CD14-positive monocyte (primary cell): ENCODE results near the gene MED26. TPM values are rescaled to one million over a fixed set of nuclear protein-coding genes. Genes with fewer than 3 reads are reported as not detected.

Source experiments
- DNase-seq, 3 donors: peaks; one replicate each; pipeline ENCODE4 v3.0.0-alpha.2; 2011 to 2022
- H2AFZ ChIP-seq: 2 replicates; pipeline ENCODE4 v1.6.0; 2012; ENCODE audit warnings: mild to moderate bottlenecking, low read depth, low read length, inconsistent platforms; ENCODE audit not compliant: insufficient read depth, poor library complexity, severe bottlenecking
- H3K27ac ChIP-seq, 2 donors: 1 replicate in 1 of 2; 2 replicates in 1 of 2; pipeline ENCODE4 v1.5.1; 2012 to 2013; ENCODE audit warnings: low read length in 2 of 2, control low read depth in 1 of 2, inconsistent platforms in 1 of 2, low read depth in 1 of 2, mild to moderate bottlenecking in 1 of 2
- H3K27me3 ChIP-seq, 2 donors: one replicate each; pipeline versions ENCODE4 v1.6.0 to v1.6.1; 2011 to 2013; ENCODE audit warnings: low read length in 2 of 2; ENCODE audit not compliant: control insufficient read depth in 2 of 2, insufficient read depth in 2 of 2
- H3K36me3 ChIP-seq, 2 donors: replicated peaks in 1 of 2; 1 replicate in 1 of 2; 2 replicates in 1 of 2; pipeline versions ENCODE4 v1.5.1 to v1.6.1; 2012 to 2013; ENCODE audit warnings: low read length in 2 of 2, control low read depth in 1 of 2, inconsistent platforms in 1 of 2, mild to moderate bottlenecking in 1 of 2; ENCODE audit not compliant: insufficient read depth in 2 of 2, control insufficient read depth in 1 of 2
- H3K4me1 ChIP-seq, 2 donors: 1 replicate in 1 of 2; 2 replicates in 1 of 2; pipeline versions ENCODE4 v1.5.1 to v1.6.1; 2012 to 2013; ENCODE audit warnings: low read length in 2 of 2, control low read depth in 1 of 2, inconsistent platforms in 1 of 2, mild to moderate bottlenecking in 1 of 2, moderate library complexity in 1 of 2; ENCODE audit not compliant: insufficient read depth in 2 of 2, control insufficient read depth in 1 of 2
- H3K4me2 ChIP-seq: replicated peaks from 2 replicates; pipeline ENCODE3; 2012; ENCODE audit warnings: low read length, moderate library complexity, mild to moderate bottlenecking; ENCODE audit not compliant: poor library complexity, severe bottlenecking; ENCODE audit errors: extremely low read depth
- H3K4me3 ChIP-seq, 3 experiments: fragments of 200-600 bp in 1 of 3; sonication (generic) in 1 of 3; replicated peaks in 1 of 3; 1 replicate in 2 of 3; 2 replicates in 1 of 3; pipeline ENCODE4 v1.5.1; 2011 to 2013; ENCODE audit warnings: low read length in 3 of 3, mild to moderate bottlenecking in 3 of 3, control low read depth in 2 of 3, low read depth in 2 of 3, inconsistent platforms in 1 of 3, moderate library complexity in 1 of 3
- H3K79me2 ChIP-seq: 2 replicates; pipeline ENCODE4 v1.6.0; 2012; ENCODE audit warnings: mild to moderate bottlenecking, control low read depth, inconsistent platforms, low read length, moderate library complexity; ENCODE audit not compliant: insufficient read depth
- H3K9ac ChIP-seq: 2 replicates; pipeline ENCODE4 v1.6.0; 2017; ENCODE audit warnings: low read length, mild to moderate bottlenecking; ENCODE audit not compliant: insufficient read depth, poor library complexity, severe bottlenecking
- H3K9me3 ChIP-seq, 2 donors: replicated peaks in 1 of 2; 1 replicate in 1 of 2; 2 replicates in 1 of 2; pipeline versions ENCODE4 v1.5.1 to v1.6.1; 2012 to 2013; ENCODE audit warnings: low read length in 2 of 2, control low read depth in 1 of 2; ENCODE audit not compliant: control insufficient read depth in 1 of 2, insufficient read depth in 1 of 2
- H4K20me1 ChIP-seq: 2 replicates; pipeline ENCODE4 v1.6.0; 2012; ENCODE audit warnings: mild to moderate bottlenecking, low read length, control low read depth, moderate library complexity; ENCODE audit not compliant: insufficient read depth
- H3K27ac Mint-ChIP-seq, 7 donors: one replicate each; pipeline ENCODE4 v1.8.0; 2020; ENCODE audit warnings: mild to moderate bottlenecking in 7 of 7, mixed read lengths in 7 of 7, moderate library complexity in 6 of 7, inconsistent platforms in 2 of 7
- H3K27me3 Mint-ChIP-seq, 3 donors: one replicate each; pipeline ENCODE4 v1.8.0; 2021 to 2022; ENCODE audit warnings: low read depth in 3 of 3, mild to moderate bottlenecking in 3 of 3, mixed read lengths in 3 of 3, moderate library complexity in 3 of 3, inconsistent platforms in 1 of 3
- H3K36me3 Mint-ChIP-seq, 2 donors: one replicate each; pipeline ENCODE4 v1.8.0; 2020; ENCODE audit warnings: mixed read lengths in 2 of 2, inconsistent platforms in 1 of 2, mild to moderate bottlenecking in 1 of 2
- H3K4me1 Mint-ChIP-seq: one replicate; pipeline ENCODE4 v1.8.0; 2020; ENCODE audit warnings: mild to moderate bottlenecking, mixed read lengths
- H3K4me3 Mint-ChIP-seq, 2 donors: one replicate each; pipeline ENCODE4 v1.8.0; 2020; ENCODE audit warnings: mild to moderate bottlenecking in 2 of 2, mixed read lengths in 2 of 2, moderate library complexity in 1 of 2
- H3K9me3 Mint-ChIP-seq, 7 donors: one replicate each; pipeline ENCODE4 v1.8.0; 2020 to 2022; ENCODE audit warnings: mixed read lengths in 7 of 7, mild to moderate bottlenecking in 6 of 7, moderate library complexity in 6 of 7, inconsistent platforms in 2 of 7
- CTCF ChIP-seq: fragments of 200-600 bp; IDR thresholded peaks from one replicate; pipeline ENCODE4 v1.8.0; 2022; ENCODE audit warnings: antibody characterized with exemption, mild to moderate bottlenecking
- WGBS: methylation state at CpG from one replicate; pipeline ENCODE4 v1.1.5; 2013; ENCODE audit warnings: missing lambda C conversion rate; ENCODE audit not compliant: insufficient coverage; 5-methylcytosine and 5-hydroxymethylcytosine counted together
- intact Hi-C, 2 donors: fragments of 100-400 bp; cut with micrococcal nuclease; formaldehyde crosslinking; loops; one replicate each; pipeline versions ENCODE4 v1.15.0 to v1.15.1; 2023
- polyA plus RNA-seq, 3 donors: library from polyadenylated mRNA; depleted of rRNA in 1 of 3; unstranded in 2 of 3; stranded (reverse) in 1 of 3; fragments of 300-500 nt in 2 of 3; fragments of >200 nt in 1 of 3; fragmentation: Illumina TruSeq in 2 of 3; gene quantifications; 1 replicate in 2 of 3; 2 replicates in 1 of 3; pipeline ENCODE4 v1.2.3, GENCODE V29; 2012 to 2021

MED26 gene
- polyA plus RNA-seq, 3 donors, result 1.1 to 7.1 (median 2.1) TPM

GRCh38 chr19:16605115-16605514 lies 22.9 kb downstream of the MED26 start:
- H3K4me1 ChIP-seq, result peaks cover 26 to 32% of the 10 kb centered on the region in 2 donors
- peak overlapping the region in 3 of 7 donors; percentile 65 to 87 (median 69) for H3K27ac Mint-ChIP-seq
- H3K4me3 Mint-ChIP-seq, result no peak overlapping the region
- H3K36me3 Mint-ChIP-seq, result peaks cover 10 to 27% of the 10 kb centered on the region in 2 donors
- H3K9me3 ChIP-seq, result no peaks in the 10 kb centered on the region
- H3K4me3 ChIP-seq, result no peak overlapping the region
- peaks cover 100% of the 10 kb centered on the region for H4K20me1 ChIP-seq
- no peak overlapping the region for H2AFZ ChIP-seq
- peak overlapping the region in 1 of 2 donors; percentile 11 for H3K27ac ChIP-seq
- no peak for DNase-seq
- no peaks in the 10 kb centered on the region for H3K27me3 Mint-ChIP-seq
- H3K79me2 ChIP-seq, result peaks cover 100% of the 10 kb centered on the region
- no peak for TF ChIP-seq CTCF
- no peaks in the 10 kb centered on the region for H3K27me3 ChIP-seq
- no peaks in the 10 kb centered on the region for H3K9me3 Mint-ChIP-seq
- H3K36me3 ChIP-seq, result peaks cover 0 to 19% of the 10 kb centered on the region in 2 donors
- H3K4me1 Mint-ChIP-seq, result peaks cover 35% of the 10 kb centered on the region
- 78% methylated on average over 1 of the region's 3 CpGs for WGBS
- H3K4me2 ChIP-seq, result no peak overlapping the region
- intact Hi-C loops, result no loop called here
- no peak overlapping the region for H3K9ac ChIP-seq

- peaks cover 0 to 19% of the 10 kb centered on the region in 2 donors for H3K36me3 ChIP-seq
- peaks cover 26 to 32% of the 10 kb centered on the region in 2 donors for H3K4me1 ChIP-seq
- H3K36me3 Mint-ChIP-seq, result peaks cover 10 to 27% of the 10 kb centered on the region in 2 donors
- peak overlapping the region in 1 of 7 donors; percentile 37 for H3K27ac Mint-ChIP-seq
- no peak overlapping the region for H3K4me2 ChIP-seq
- intact Hi-C loops, result no loop called here
- H3K27ac ChIP-seq, result peak overlapping the region in 1 of 2 donors; percentile 11
- H3K4me1 Mint-ChIP-seq, result peaks cover 31% of the 10 kb centered on the region
- TF ChIP-seq CTCF, result no peak
- no peaks in the 10 kb centered on the region for H3K9me3 Mint-ChIP-seq
- no peak for DNase-seq
- H3K4me3 ChIP-seq, result no peak overlapping the region
- H3K9ac ChIP-seq, result no peak overlapping the region
- H3K27me3 ChIP-seq, result no peaks in the 10 kb centered on the region
- peaks cover 100% of the 10 kb centered on the region for H3K79me2 ChIP-seq
- no peaks in the 10 kb centered on the region for H3K27me3 Mint-ChIP-seq
- no peak overlapping the region for H2AFZ ChIP-seq
- H3K9me3 ChIP-seq, result no peaks in the 10 kb centered on the region
- 53% methylated on average over 4 of the region's 6 CpGs for WGBS
- no peak overlapping the region for H3K4me3 Mint-ChIP-seq
- peaks cover 100% of the 10 kb centered on the region for H4K20me1 ChIP-seq
These were observed 23.4 kb downstream of the MED26 start for GRCh38 chr19:16604615-16605014.
